ENCODE measurements around the gene RPL10.

The RPL10 gene

GRCh38 chrX:154373340-154374306 lies 24.6 kb upstream of the RPL10 start:
- TF ChIP-seq CTCF (IDR thresholded peaks at IDR 0.05; ENCODE audit: insufficient read depth, low read length, poor library complexity, severe bottlenecking): peak; percentile 53
- Histone ChIP-seq H3K27me3 (replicated peaks; ENCODE audit: control insufficient read depth, insufficient read depth, low read length) (no peaks in the 10 kb centered on the region), H3K36me3 (ENCODE audit: control insufficient read depth, insufficient read depth, low read length) (no peaks in the 10 kb centered on the region), H3K4me3 (replicated peaks; ENCODE audit: low read depth, low read length) (peak overlapping the region; percentile 56)
- DNase-seq (ENCODE audit: extremely low read depth, insufficient read length): no peak

- Histone ChIP-seq H3K4me3 (replicated peaks; ENCODE audit: low read depth, low read length) (peak within 1 kb of the TSS; percentile 56), H3K36me3 (ENCODE audit: control insufficient read depth, insufficient read depth, low read length) (no peaks in the 10 kb centered on the region), H3K27me3 (replicated peaks; ENCODE audit: control insufficient read depth, insufficient read depth, low read length) (no peaks in the 10 kb centered on the region)
- peak; percentile 10 for TF ChIP-seq CTCF (IDR thresholded peaks at IDR 0.05; ENCODE audit: insufficient read depth, low read length, poor library complexity, severe bottlenecking)
- DNase-seq (ENCODE audit: extremely low read depth, insufficient read length): peak; percentile 65
These were observed 23.6 kb upstream of the RPL10 start, which contains the start of gene FLNA for GRCh38 chrX:154374313-154375155. Gene FLNA (minus strand): TSS chrX:154374634. CDS start chrX:154371245, 3,389 bp downstream.

GRCh38 chrX:154375156-154375504 lies 23.0 kb upstream of the RPL10 start:
- TF ChIP-seq CTCF (IDR thresholded peaks at IDR 0.05; ENCODE audit: insufficient read depth, low read length, poor library complexity, severe bottlenecking): no peak
- no peak overlapping the region for H3K4me3 ChIP-seq (replicated peaks; ENCODE audit: low read depth, low read length)

GRCh38 chrX:154376774-154377173 lies 21.4 kb upstream of the RPL10 start:
- no peaks in the 10 kb centered on the region for H3K27me3 ChIP-seq (replicated peaks; ENCODE audit: control insufficient read depth, insufficient read depth, low read length)
- no peak for DNase-seq (ENCODE audit: extremely low read depth, insufficient read length)
- no peak overlapping the region for H3K4me3 ChIP-seq (replicated peaks; ENCODE audit: low read depth, low read length)
- no peaks in the 10 kb centered on the region; the same call in none of the 2 replicates for H3K36me3 ChIP-seq (ENCODE audit: control insufficient read depth, insufficient read depth, low read length)
- TF ChIP-seq CTCF (IDR thresholded peaks at IDR 0.05; ENCODE audit: insufficient read depth, low read length, poor library complexity, severe bottlenecking): no peak

More at GRCh38 chrX:154375156-154375504, 23.0 kb upstream of the RPL10 start:
- Histone ChIP-seq H3K27me3 (replicated peaks; ENCODE audit: control insufficient read depth, insufficient read depth, low read length) (no peaks in the 10 kb centered on the region), H3K36me3 (ENCODE audit: control insufficient read depth, insufficient read depth, low read length) (no peaks in the 10 kb centered on the region)
- DNase-seq (ENCODE audit: extremely low read depth, insufficient read length): no peak

GRCh38 chrX:154378059-154378798 lies 19.9 kb upstream of the RPL10 start:
- H3K27me3 ChIP-seq (replicated peaks; ENCODE audit: control insufficient read depth, insufficient read depth, low read length): no peaks in the 10 kb centered on the region
- TF ChIP-seq CTCF (IDR thresholded peaks at IDR 0.05; ENCODE audit: insufficient read depth, low read length, poor library complexity, severe bottlenecking): no peak
- H3K4me3 ChIP-seq (replicated peaks; ENCODE audit: low read depth, low read length): peak overlapping the region; percentile 57
- H3K36me3 ChIP-seq (ENCODE audit: control insufficient read depth, insufficient read depth, low read length): peaks cover 1% of the 10 kb centered on the region
- DNase-seq (ENCODE audit: extremely low read depth, insufficient read length): no peak
